Progenitor cell of endocrine pancreas (in vitro differentiated cells): ENCODE data around the gene TBC1D1. TPM values are rescaled to one million over a fixed set of nuclear protein-coding genes. Genes with fewer than 3 reads are reported as not detected.

ENCODE experiments used
- DNase-seq: peaks from one replicate; pipeline ENCODE4 v3.0.0; 2021; ENCODE audit warnings: low spot score; ENCODE audit not compliant: unreplicated experiment
- H3K27ac Mint-ChIP-seq: 2 replicates; pipeline ENCODE4 v1.8.0; 2021; ENCODE audit warnings: mild to moderate bottlenecking, moderate library complexity, mixed read lengths
- H3K27me3 Mint-ChIP-seq: 2 replicates; pipeline ENCODE4 v1.8.0; 2021; ENCODE audit warnings: mixed read lengths
- H3K36me3 Mint-ChIP-seq: 2 replicates; pipeline ENCODE4 v1.8.0; 2022; ENCODE audit warnings: mixed read lengths; ENCODE audit not compliant: insufficient read depth
- H3K4me1 Mint-ChIP-seq: 2 replicates; pipeline ENCODE4 v1.8.0; 2021; ENCODE audit warnings: low read depth, mixed read lengths
- H3K4me3 Mint-ChIP-seq: 2 replicates; pipeline ENCODE4 v1.8.0; 2021; ENCODE audit warnings: low read depth, mild to moderate bottlenecking, moderate library complexity, mixed read lengths
- H3K9me3 Mint-ChIP-seq: 2 replicates; pipeline ENCODE4 v1.8.0; 2021; ENCODE audit warnings: low read depth, mixed read lengths
- CTCF ChIP-seq: fragments of 200-600 bp; sonication (generic); IDR thresholded peaks from one replicate; pipeline ENCODE4 v1.5.0; 2021; ENCODE audit warnings: antibody characterized with exemption, mild to moderate bottlenecking; ENCODE audit not compliant: unreplicated experiment
- total RNA-seq: library from RNA; stranded (reverse); gene quantifications from 2 replicates; pipeline ENCODE4 v1.2.1, GENCODE V29; 2021

The TBC1D1 gene
- total RNA-seq, 1 donor from 2014 or later: 138 TPM

DNA sequence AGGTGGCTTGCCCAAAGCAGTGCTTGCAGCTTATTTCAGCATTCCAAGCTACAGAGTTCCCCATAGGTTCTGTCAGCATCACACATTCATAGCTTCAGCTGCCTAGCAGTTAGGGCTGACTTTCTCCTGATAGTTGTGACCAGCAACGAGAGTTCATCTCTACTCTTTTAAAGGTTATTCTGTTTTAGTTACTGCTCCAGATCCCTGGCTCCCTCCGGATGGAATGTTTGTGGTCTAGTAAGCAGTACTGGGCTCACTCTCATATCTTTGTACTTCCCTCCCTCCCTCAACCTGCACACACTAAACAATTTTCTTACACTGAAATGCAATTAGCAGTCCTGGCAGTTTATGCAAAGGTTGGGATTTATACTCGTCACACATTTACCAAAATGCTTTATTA is 113.2 kb downstream of the TBC1D1 start:
- TF ChIP-seq CTCF: no peak
- H3K36me3 Mint-ChIP-seq: no peaks in the 10 kb centered on the region
- H3K4me3 Mint-ChIP-seq: no peak overlapping the region
- H3K4me1 Mint-ChIP-seq: peaks cover 32% of the 10 kb centered on the region
- H3K27ac Mint-ChIP-seq: no peak overlapping the region
- DNase-seq: no peak
- H3K27me3 Mint-ChIP-seq: no peaks in the 10 kb centered on the region
- H3K9me3 Mint-ChIP-seq: no peaks in the 10 kb centered on the region

DNA sequence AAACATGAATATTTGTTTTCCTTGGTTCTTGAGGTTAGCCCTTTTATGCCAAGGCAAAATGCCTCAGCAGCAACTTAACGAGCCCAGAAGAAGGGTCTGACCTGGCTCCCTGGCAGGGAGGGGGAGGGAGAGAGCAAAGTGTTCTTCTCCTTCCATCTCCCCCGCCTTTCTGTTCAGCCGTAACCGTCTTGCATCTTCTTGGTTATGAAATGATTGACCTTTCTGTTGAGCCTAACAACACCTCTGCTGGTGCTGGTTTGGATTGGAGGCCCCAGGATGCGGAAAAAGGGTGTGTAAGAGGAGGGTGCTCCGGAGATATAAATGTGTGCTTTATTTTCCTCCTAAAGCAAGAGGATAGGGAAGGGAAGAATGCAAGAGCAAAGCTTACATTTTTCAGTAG is 114.0 kb downstream of the TBC1D1 start:
- Mint-ChIP-seq H3K27ac (no peak overlapping the region), H3K36me3 (no peaks in the 10 kb centered on the region)

GRCh38 chr4:38005637-38006036 is 114.8 kb downstream of the TBC1D1 start:
- Mint-ChIP-seq H3K27ac (no peak overlapping the region), H3K36me3 (no peaks in the 10 kb centered on the region), H3K4me3 (no peak overlapping the region), H3K9me3 (no peaks in the 10 kb centered on the region), H3K4me1 (peaks cover 31% of the 10 kb centered on the region), H3K27me3 (no peaks in the 10 kb centered on the region)
- no peak for TF ChIP-seq CTCF
- no peak for DNase-seq

More for the DNA sequence above, 114.0 kb downstream of the TBC1D1 start:
- no peak for TF ChIP-seq CTCF
- no peak overlapping the region for H3K4me3 Mint-ChIP-seq
- DNase-seq: no peak
- no peaks in the 10 kb centered on the region for H3K9me3 Mint-ChIP-seq
- H3K27me3 Mint-ChIP-seq: no peaks in the 10 kb centered on the region
- peaks cover 25% of the 10 kb centered on the region for H3K4me1 Mint-ChIP-seq

DNA sequence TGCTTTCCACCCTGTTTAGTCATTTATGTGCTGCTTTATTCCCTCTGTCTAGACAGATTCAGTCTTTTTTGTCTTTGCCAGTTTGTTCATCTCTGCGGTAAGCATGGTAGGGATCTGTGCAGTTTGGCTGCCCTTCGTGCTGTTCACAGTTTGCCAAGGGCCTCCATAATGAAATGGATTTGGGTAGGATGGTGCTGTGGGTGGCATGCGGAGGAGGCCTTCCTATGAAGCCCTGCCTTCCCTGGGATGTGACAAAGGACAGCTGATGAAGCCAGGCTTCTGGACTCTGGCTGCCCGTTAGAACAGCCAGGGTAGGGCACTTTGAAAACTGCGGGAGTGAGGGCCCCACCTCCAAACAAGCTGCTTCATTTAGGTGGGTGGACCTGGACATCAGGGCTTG is 116.8 kb downstream of the TBC1D1 start:
- Mint-ChIP-seq H3K36me3 (no peaks in the 10 kb centered on the region), H3K4me3 (no peak overlapping the region), H3K9me3 (no peaks in the 10 kb centered on the region), H3K27ac (no peak overlapping the region), H3K4me1 (peaks cover 31% of the 10 kb centered on the region), H3K27me3 (no peaks in the 10 kb centered on the region)
- no peak for DNase-seq
- no peak for TF ChIP-seq CTCF

DNA sequence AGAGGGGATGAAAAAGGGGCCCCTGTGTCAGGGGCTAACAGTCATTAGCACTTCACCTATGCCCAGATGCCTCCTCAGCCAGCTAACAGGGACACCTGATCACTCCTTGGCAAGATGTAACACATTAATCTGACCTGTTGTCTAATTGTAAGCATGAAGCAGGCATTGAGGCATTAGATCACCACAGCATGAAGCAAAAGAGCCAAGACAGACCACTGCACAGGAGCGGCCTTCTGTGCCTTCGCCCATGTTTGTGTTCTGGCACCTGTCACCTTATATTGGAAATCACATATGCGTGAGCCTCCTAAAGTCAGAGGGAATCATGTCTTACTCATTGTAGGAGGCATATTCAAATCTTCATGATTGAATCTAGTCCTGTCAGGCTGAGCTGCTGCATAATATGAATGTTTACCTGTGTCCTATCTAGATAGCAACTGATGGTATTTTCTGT is 117.7 kb downstream of the TBC1D1 start:
- H3K4me3 Mint-ChIP-seq: no peak overlapping the region

More for the DNA sequence above, 117.7 kb downstream of the TBC1D1 start:
- Mint-ChIP-seq H3K27me3 (no peaks in the 10 kb centered on the region), H3K27ac (no peak overlapping the region), H3K4me1 (peaks cover 31% of the 10 kb centered on the region), H3K36me3 (no peaks in the 10 kb centered on the region), H3K9me3 (no peaks in the 10 kb centered on the region)
- DNase-seq: no peak
- TF ChIP-seq CTCF: no peak
